Ectodermal cell (in vitro differentiated cells): ENCODE results near the gene KIF16B.

Experiments
- H3K27ac ChIP-seq: 2 replicates; pipeline ENCODE4 v1.7.0; 2013; ENCODE audit warnings: mild to moderate bottlenecking, low read depth, low read length; ENCODE audit not compliant: insufficient read depth, poor library complexity, severe bottlenecking
- H3K27me3 ChIP-seq: 2 replicates; pipeline ENCODE4 v1.7.0; 2013; ENCODE audit warnings: mild to moderate bottlenecking, low read length; ENCODE audit not compliant: insufficient read depth, control insufficient read depth, poor library complexity, severe bottlenecking
- H3K36me3 ChIP-seq: one replicate; pipeline ENCODE4 v1.7.0; 2013; ENCODE audit warnings: low read length; ENCODE audit not compliant: control insufficient read depth, insufficient read depth
- H3K4me1 ChIP-seq: one replicate; pipeline ENCODE4 v1.7.0; 2013; ENCODE audit warnings: low read length; ENCODE audit not compliant: control insufficient read depth, insufficient read depth
- H3K4me3 ChIP-seq: 2 replicates; pipeline ENCODE4 v1.7.0; 2013; ENCODE audit warnings: low read depth, low read length, control low read depth; ENCODE audit not compliant: insufficient read depth
- H3K9me3 ChIP-seq: 2 replicates; pipeline ENCODE4 v1.7.0; 2013; ENCODE audit warnings: mild to moderate bottlenecking, low read length, moderate library complexity; ENCODE audit not compliant: control insufficient read depth
- WGBS, 2 experiments: methylation state at CpG; one replicate each; pipeline ENCODE4 v1.1.7; 2013; ENCODE audit warnings: missing lambda C conversion rate in 2 of 2; 5-methylcytosine and 5-hydroxymethylcytosine counted together

The KIF16B gene

GRCh38 chr20:16283978-16284377 is 289.3 kb downstream of the KIF16B start:
- H3K4me3 ChIP-seq: no peak overlapping the region
- H3K9me3 ChIP-seq: no peaks in the 10 kb centered on the region
- 92 to 95% methylated on average over 5 of the region's 5 CpGs for WGBS, 2 experiments
- no peaks in the 10 kb centered on the region for H3K27me3 ChIP-seq
- H3K4me1 ChIP-seq: no peaks in the 10 kb centered on the region
- no peaks in the 10 kb centered on the region for H3K36me3 ChIP-seq
- H3K27ac ChIP-seq: no peak overlapping the region

GRCh38 chr20:16283307-16283706 is 289.9 kb downstream of the KIF16B start:
- no peaks in the 10 kb centered on the region for H3K9me3 ChIP-seq
- no peaks in the 10 kb centered on the region for H3K27me3 ChIP-seq
- no peaks in the 10 kb centered on the region for H3K4me1 ChIP-seq
- no peak overlapping the region for H3K27ac ChIP-seq
- 95 to 97% methylated on average over 6 of the region's 6 CpGs for WGBS, 2 experiments
- no peaks in the 10 kb centered on the region for H3K36me3 ChIP-seq
- no peak overlapping the region for H3K4me3 ChIP-seq

- Histone ChIP-seq H3K27ac (no peak overlapping the region), H3K27me3 (no peaks in the 10 kb centered on the region), H3K4me1 (no peaks in the 10 kb centered on the region), H3K9me3 (no peaks in the 10 kb centered on the region), H3K4me3 (no peak overlapping the region), H3K36me3 (no peaks in the 10 kb centered on the region)
- 97 to 98% methylated on average over 2 of the region's 2 CpGs for WGBS, 2 experiments
Observed at GRCh38 chr20:16280219-16280618, 293.0 kb downstream of the KIF16B start.

GRCh38 chr20:16279320-16279719 is 293.9 kb downstream of the KIF16B start:
- Histone ChIP-seq H3K36me3 (no peaks in the 10 kb centered on the region), H3K9me3 (no peaks in the 10 kb centered on the region), H3K4me3 (no peak overlapping the region), H3K27me3 (no peaks in the 10 kb centered on the region), H3K4me1 (no peaks in the 10 kb centered on the region), H3K27ac (no peak overlapping the region)
- WGBS, 2 experiments: 92 to 93% methylated on average over 5 of the region's 5 CpGs

DNA sequence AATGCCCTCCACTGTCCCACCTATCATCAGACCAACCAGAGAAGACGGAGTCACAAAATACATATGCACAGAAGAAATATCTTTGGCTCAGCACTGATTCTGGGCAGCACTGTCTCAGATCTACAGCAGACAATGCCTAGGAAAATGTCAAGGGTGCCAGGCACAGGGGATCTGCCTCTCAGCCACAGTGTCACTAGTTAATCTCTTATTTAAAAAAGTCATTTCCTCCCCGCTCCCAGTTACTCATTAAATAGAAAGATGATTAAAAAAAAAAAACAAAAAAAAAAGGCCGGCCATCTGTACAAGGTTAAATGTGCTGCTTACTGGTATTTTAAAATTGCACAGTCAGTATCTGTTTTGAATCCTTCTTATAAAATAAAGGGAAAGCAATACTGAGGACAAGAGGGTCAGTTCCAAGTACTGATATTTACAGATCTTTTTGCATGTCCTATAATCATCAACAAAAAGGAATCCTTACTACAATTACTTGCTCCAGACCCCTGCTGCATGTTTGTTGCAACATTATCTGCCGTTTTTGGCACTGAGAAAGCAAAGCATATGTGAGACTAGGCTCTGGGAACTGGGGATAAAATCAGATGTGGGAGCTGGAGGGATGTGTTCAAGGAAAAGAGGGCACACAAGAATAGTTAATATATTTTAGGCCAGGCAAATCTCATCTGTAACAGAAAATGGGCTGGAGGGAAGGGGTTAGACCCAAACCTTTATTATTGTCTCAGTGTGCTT is 299.3 kb downstream of the KIF16B start:
- WGBS, 2 experiments: 89 to 95% methylated on average over 2 to 4 of the region's 4 CpGs
- Histone ChIP-seq H3K4me1 (no peaks in the 10 kb centered on the region), H3K27me3 (no peaks in the 10 kb centered on the region), H3K9me3 (no peaks in the 10 kb centered on the region), H3K27ac (no peak overlapping the region), H3K4me3 (no peak overlapping the region), H3K36me3 (no peaks in the 10 kb centered on the region)

DNA sequence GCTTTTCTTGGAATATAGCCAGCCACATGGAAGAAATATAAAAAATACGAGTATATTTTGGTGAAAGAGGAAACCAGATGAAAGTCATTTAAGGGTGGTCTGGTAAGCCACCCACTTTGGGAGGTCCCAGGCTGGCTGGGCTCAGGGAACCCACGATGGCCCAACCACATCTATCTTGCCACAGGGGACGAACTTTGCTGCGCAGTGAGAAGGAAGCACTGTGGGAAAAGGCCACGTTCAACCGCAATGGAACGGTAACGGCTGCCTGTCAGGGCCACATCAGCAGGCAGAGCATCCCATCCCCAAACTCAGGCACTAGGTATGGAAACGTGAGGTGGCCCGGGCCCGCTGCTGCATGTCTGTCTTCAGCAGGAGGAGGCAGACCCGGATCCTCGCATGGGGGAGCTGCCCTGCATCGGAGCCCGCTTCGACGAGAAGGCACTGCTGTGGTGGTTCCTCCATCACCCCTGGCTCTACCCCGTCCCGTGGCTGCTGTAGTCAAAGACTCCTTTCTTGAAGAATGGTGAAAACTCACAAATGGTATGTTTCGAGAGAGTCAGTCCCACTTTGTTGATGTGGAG is 300.4 kb downstream of the KIF16B start:
- no peaks in the 10 kb centered on the region for H3K36me3 ChIP-seq
- no peak overlapping the region for H3K27ac ChIP-seq
- H3K27me3 ChIP-seq: no peaks in the 10 kb centered on the region
- no peaks in the 10 kb centered on the region for H3K4me1 ChIP-seq
- WGBS, 2 experiments: 97 to 98% methylated on average over 20 of the region's 20 CpGs
- no peak overlapping the region for H3K4me3 ChIP-seq
- H3K9me3 ChIP-seq: no peaks in the 10 kb centered on the region

- H3K36me3 ChIP-seq: no peaks in the 10 kb centered on the region
- no peaks in the 10 kb centered on the region for H3K27me3 ChIP-seq
- whole genome bisulfite sequencing, 2 experiments: 97 to 100% methylated on average over 1 of the region's 1 CpG
- H3K4me3 ChIP-seq: no peak overlapping the region
- no peak overlapping the region for H3K27ac ChIP-seq
- no peaks in the 10 kb centered on the region for H3K4me1 ChIP-seq
- H3K9me3 ChIP-seq: no peaks in the 10 kb centered on the region
Observed at GRCh38 chr20:16271450-16271849, 301.8 kb downstream of the KIF16B start.

DNA sequence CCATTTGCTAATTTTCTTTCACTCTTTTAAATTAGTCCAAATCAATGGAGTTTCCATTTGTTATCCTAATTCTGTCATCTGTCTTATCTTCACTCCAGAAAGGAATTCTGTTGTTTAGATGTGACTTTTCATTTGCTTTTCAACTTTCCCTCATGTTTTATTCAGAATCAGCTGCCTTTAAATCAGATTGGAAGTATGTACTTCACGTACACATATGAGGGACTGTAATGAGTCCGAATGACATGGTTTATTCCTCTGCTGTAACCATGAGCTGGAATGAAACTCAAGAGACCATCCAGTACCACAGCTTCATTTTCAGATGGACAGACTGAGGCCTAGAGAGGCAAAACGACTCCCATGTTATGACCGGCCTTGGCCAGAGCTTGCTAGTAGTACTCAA is 302.3 kb downstream of the KIF16B start:
- H3K9me3 ChIP-seq: no peaks in the 10 kb centered on the region
- WGBS, 2 experiments: 88 to 95% methylated on average over 3 to 4 of the region's 4 CpGs
- no peaks in the 10 kb centered on the region for H3K4me1 ChIP-seq
- H3K27ac ChIP-seq: no peak overlapping the region
- H3K4me3 ChIP-seq: no peak overlapping the region
- no peaks in the 10 kb centered on the region for H3K27me3 ChIP-seq
- H3K36me3 ChIP-seq: no peaks in the 10 kb centered on the region

GRCh38 chr20:16270314-16270931 is 302.8 kb downstream of the KIF16B start:
- 89 to 93% methylated on average over 6 of the region's 6 CpGs for WGBS, 2 experiments
- Histone ChIP-seq H3K36me3 (no peaks in the 10 kb centered on the region), H3K4me3 (no peak overlapping the region), H3K4me1 (no peaks in the 10 kb centered on the region), H3K27me3 (no peaks in the 10 kb centered on the region), H3K9me3 (no peaks in the 10 kb centered on the region), H3K27ac (no peak overlapping the region)

- H3K9me3 ChIP-seq: no peaks in the 10 kb centered on the region
- no peaks in the 10 kb centered on the region for H3K36me3 ChIP-seq
- 93 to 99% methylated on average over 4 of the region's 4 CpGs for WGBS, 2 experiments
- no peak overlapping the region for H3K27ac ChIP-seq
- H3K4me3 ChIP-seq: no peak overlapping the region
- no peaks in the 10 kb centered on the region for H3K4me1 ChIP-seq
- no peaks in the 10 kb centered on the region for H3K27me3 ChIP-seq
Observed at GRCh38 chr20:16267526-16267925, 305.7 kb downstream of the KIF16B start.
